NCI-H2107 treated with DMSO at 0.1 percent for 48 hours (cell line): ENCODE data around the gene ALS2.
A peak's percentile ranks its signal among the peaks of the same experiment; 100 is the strongest.
"Not testable (repeated sequence)": the region's sequence is repeated elsewhere in the genome, so short reads cannot be mapped to it uniquely, and the experiment has no call there.

Source experiments
- DNase-seq: peaks from one replicate; lab custom pipeline; 2025; ENCODE audit not compliant: unreplicated experiment; lab: John Stamatoyannopoulos, UW

Gene ALS2

DNA sequence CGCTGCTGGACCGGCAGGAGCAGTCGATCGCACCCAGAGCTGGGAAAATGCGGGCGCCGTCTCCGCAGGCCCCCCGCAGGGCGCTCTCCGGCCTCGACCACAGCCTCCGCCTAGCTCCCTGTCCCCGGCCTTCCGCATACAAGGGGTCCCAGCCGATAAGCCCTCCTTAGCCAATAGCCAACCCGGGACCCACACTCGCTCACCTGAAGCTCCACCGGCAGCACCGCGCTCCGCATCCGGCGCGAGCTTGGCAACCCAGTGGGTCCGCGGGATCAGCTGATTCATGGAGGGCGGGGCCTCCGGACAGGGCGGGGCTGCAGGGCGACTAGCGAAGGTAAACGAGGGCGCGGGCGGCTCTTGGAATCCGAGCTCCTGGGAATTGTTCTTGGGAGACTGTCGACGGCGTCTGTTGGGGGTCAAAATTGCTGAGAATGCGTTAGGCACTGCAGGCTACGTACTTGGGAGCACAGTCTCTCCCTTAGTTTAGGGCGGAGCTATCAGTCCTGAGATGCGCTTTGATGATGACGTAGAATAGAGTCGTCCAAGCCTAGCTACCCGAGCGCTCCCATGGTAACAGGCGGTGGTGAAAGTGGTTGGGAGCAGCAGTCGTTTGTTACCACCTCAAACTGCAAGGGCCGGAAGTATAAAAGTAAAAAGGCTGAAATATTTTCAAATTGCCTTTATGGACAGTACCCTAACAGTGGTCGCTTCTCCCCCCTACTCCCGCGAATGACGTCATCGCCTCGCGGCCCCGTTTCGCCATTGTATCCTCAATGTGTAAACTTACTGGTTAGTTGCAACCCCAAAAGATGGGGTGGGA is at the start of gene ALS2:
Gene ALS2, minus strand, starts transcription at position 260 of the 820 bp plus-strand sequence. CDS start 12,048 bp downstream, outside the sequence.
- peak; percentile 97 for DNase-seq

DNA sequence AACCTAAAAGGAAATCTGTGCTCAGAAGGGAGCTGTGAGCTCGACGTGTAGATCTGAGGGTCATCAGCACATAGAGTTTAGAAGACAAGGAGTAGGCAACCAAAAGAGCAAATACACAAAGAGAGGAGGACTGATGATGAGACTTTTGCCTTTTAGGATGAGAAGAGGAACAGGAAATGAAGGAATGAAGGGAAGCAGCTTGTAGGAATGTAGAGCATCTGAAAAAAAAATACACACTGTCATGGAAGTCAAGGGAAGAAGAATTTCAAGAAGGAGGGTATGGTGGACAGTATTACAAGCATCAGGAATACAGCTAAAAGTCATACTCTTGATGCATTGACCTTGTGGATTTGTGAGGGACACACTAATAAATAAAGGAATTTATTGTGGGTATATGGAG is 47.5 kb upstream of the ALS2 start:
- DNase-seq, result no peak

DNA sequence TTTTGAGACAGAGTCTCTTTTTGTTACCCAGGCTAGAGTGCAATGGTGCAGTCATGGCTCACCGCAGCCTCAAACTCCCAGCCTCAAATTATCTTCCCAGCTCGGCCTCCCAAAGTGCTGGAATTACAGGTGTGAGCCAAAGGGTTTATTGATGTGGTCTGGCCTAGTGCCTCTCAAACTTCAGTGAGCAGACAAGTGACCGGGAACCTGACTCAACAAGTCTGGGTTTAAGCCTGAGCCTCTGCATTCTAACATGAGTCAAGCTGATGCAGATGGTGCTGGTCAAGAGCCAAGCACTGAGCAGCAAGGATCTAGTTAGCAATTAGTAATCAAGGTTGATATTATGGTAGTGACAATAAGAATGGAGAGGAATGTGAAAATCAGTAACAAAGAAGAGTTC is 46.9 kb upstream of the ALS2 start:
- DNase-seq, result no peak

DNA sequence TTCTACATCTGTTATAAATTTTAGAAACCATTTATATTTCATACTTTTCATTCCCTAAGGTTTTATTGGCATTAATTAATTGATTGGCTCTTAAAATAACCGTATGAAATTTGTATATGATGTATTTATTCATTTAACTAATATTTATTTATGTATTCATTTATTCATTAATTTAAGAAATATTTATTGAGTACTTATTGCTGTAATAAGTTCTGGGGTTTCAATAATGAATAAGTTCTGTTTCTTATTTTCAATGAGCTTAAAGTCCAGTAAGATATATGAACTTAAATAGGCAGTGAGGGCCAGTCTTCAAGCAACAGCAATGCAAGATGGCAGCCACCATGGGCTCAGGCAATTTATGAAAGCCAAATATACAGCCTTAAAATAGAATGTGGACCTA is 43.5 kb upstream of the ALS2 start:
- no peak for DNase-seq

DNA sequence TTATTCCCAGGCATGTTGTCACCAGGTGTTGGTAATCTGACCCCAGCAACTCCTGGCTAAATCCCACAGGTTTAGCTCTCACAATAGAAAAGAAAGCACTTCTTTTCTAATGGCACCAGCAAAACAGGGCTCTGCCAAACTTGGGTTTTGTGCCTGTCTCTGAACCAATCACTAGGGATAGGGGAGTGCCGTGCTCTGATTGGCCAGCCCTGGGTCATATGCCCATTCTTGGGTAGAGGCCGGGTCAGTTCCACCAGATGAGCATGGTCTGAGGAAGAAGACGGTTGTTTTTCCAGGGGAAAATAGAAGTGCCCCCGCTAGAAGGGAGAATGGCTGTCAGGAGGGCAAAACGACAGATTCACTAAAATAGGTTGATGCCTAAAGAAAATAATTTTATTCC is 40.3 kb upstream of the ALS2 start:
- peak; percentile 89 for DNase-seq

DNA sequence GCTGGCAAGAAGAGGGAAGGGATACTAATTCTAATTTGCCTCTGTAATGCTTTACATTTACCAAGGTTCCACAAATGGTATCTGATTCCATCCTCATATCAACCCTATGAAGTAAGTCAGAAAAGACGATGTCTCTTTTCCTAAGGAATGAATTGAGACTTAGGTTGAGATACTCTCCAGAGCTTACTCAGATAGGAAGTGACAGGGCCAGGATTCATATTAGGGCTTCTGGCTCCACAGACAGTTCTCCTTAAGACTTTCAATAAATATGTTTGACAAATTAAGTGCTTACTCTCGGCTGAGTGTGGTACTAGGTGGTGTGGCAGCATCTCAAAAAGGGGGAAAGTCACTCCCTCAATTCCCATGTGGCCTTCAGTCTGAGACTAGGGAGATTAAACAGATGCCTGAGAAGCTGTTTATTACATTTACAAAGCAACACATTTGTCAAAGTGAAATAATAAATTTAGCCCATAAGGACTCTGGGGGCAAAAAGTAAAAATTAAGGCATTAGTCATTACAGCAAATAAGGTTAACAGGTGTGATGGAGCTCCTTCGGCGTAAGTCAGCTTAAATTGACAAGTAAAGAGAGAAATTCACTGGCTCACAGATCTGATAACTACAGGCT is 39.8 kb upstream of the ALS2 start:
- DNase-seq, result peak; percentile 67

DNA sequence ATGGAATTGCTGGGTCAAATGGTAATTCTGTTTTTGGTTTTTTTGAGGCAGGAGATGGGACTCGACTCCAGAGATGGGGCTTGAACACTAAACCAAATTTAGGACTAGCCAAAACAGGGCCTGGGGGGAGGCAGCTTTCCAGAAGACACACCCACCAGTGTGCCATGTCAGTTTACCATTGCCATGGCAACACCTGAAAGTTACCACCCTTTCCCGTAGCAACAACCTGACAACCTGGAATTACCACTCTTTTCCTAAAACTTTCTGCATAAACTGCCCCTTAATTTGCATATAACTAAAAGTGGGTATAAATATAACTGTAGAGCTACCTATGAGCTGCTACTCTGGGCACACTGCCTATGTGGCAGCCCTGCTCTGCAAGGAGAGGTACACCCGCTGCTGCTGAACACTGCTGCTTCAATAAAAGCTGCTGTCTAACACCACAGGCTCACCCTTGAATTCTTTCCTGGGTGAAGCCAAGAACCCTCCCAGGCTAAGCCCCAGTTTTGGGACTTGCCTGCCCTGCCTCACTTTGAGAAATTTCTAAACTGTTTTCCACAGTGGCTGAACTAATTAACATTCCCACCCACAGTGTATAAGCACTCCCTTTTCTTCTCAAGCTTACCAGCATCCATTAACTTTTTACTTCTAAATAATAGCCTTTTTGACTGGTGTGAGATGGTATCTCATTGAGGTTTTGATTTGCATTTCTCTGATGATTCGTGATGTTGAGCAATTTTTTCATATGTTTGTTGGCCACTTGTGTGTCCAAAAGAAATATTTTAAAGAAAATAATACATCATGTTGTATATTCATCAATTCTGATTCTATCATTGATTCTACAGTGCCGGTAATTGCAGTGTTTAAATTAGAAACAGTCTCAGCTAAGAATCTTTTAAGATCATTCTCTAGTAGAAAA is 36.2 kb upstream of the ALS2 start:
- DNase-seq, result no peak

DNA sequence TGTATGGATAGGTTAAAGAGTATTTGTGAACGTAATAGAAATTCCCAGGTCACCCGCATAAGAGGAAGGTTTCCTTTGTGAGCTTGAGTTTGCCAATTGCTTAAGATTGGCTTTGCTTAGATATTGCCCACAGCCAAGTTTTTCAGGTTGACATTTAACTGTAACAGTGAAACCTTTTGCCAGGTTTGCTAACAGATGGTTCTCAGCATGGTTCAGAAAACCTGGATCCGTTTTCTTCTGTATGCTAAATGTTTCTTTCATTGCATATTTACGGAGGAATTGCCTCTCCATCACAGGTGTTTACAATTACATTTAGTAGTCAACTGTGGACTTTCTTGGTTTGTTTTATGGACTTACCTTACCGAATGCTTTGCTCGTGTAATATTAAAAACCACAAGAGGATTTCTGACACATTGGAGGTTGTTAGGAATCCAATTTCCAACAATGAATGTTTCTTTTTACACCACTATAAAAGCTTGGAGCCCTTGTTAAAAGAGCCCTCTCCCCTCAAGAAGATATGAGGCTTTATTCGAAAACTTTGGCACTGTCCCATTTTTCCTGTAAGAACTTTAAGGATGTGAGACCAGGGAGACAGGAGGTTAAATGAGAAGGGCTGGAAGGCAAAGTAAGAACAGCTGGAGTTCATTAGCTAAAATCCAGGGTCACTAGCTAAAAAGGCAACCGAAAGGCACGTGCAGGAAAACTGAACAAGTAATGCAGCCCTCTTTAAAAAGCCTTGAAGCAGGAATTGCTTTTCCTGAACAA is 33.4 kb upstream of the ALS2 start:
- peak; percentile 92 for DNase-seq

DNA sequence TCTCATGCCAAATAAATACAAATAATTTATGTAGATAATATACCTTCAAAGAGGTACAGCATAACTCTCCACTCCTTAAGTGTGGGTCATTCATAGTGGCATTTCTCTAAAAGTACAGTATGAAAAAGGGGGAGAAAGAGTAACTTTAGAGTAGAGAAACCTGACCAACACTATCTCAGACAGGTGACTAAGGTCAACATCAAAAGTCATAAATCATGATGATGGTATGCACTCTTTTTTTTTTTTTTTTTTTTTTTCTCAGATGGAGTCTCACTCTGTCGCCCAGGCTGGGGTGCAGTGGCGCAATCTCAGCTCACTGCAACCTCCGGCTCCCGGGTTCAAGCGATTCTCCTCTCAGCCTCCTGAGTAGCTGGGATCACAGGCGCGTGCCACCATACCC is 29.9 kb upstream of the ALS2 start:
- DNase-seq, result not testable (repeated sequence)

DNA sequence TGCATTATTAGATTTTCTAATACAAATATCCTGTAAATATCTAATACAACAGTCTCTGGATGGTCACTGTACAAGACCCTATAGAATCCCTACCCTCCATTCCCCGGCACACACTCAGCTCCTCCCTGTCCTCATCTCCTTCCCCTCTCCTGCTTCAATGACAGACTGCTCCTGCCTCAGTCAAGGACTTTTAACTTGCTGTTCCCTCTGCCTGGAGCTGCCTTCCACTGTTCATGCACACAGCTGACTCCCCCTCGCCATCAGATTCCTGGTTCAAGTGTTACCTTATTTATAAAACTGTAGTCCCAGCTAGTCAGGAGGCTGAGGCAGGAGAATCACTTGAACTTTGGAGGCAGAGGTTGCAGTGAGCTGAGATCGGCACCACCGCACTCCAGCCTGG is 28.9 kb upstream of the ALS2 start:
- DNase-seq, result no peak

DNA sequence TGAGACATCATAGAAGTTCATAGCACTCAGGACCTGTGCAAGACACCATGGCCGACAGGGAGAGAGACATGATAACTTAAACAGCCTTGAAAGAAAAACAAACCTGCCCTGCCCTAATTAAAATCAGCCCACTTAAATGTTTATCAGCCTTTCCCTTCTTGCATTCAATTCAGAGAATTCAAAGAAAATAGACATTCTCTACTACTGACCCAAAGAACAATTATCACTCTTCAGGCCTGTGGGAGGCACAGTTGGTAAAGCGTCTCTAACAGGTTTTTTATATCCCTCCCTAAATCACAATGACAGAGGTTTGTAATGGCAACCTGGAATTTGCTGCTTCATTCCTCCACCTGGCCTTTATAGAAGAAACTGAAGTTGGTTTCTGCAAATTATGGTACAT is 27.3 kb upstream of the ALS2 start:
- no peak for DNase-seq

DNA sequence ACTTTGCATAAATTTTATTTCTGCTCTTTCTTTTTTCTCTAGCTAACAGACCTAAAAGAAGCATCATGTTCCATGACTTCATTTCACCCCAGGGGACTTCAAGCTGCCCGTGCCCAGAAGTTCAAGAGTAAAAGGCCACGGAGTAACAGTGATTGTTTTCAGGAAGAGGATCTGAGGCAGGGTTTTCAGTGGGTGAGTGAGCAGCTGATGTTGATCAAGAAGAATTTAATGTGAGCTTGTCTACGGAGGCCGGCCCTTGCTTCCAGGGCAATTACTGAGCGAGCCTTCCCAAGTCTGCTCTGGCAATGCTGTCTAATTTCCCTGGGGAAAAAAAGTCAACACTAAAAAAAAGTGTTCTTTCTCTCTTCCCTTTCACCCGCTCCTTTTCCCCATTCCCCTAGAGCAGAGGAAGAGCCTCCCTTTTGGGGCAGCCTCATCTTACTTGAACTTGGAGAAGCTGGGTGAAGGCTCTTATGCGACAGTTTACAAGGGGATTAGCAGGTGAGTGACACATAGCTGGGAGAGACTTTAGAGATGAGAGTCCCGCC is 26.8 kb upstream of the ALS2 start:
- peak; percentile 13 for DNase-seq

DNA sequence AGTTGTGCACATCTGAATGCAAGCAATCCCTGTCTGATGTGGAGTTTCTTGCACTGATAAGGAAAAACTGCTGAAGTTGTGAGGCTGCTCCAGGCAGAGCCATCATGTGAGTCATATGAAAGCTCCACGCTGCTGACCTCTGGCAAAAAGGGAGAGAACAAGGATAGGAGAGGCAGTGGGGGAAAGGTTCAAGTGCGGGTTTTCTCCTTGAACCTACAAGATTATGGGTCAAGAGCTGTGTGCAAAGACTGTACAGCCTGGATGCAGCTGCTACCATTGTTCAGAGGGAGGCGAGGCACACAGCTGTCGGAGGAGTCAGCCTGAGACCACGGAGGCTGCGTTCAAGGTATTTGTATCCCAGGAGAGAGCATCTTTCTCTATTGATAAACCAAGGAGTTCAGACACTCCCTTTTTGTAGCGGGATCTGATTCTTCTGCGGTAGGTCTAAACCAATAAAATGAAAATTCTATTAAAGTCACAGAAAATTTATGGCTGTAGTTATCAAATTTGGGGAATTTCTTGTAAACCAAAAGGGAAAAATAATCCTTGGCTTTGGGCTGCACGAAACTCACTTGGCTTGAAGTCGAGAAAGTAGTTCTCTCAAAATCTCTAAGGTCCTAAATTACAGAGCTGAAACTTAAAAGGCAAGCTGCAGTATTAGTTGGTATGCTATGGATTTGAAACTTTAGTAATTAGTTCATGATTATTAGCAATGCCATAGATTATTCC is 25.9 kb upstream of the ALS2 start, which contains the start of gene CDK15:
Gene CDK15, plus strand, starts transcription at position 96 of the 729 bp plus-strand sequence. Its CDS starts 128 bp downstream, at position 224.
- DNase-seq, result no peak

DNA sequence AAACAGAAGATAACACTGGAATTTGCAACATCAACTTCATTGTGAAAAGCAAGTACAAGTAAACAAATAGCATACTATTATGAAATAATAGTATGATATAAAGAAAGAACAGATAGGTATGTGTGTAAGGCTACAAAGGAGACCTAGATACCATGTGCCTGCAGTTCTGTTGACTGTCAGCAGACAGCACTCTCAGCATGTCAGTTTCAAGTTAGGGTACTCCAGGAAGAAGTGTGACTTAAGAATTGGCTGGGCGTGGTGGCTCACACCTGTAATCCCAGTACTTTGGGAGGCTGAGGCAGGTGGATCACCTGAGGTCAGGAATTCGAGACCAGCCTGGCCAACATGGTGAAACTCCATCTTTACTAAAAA is 18.2 kb upstream of the ALS2 start:
- peak; percentile 9 for DNase-seq

DNA sequence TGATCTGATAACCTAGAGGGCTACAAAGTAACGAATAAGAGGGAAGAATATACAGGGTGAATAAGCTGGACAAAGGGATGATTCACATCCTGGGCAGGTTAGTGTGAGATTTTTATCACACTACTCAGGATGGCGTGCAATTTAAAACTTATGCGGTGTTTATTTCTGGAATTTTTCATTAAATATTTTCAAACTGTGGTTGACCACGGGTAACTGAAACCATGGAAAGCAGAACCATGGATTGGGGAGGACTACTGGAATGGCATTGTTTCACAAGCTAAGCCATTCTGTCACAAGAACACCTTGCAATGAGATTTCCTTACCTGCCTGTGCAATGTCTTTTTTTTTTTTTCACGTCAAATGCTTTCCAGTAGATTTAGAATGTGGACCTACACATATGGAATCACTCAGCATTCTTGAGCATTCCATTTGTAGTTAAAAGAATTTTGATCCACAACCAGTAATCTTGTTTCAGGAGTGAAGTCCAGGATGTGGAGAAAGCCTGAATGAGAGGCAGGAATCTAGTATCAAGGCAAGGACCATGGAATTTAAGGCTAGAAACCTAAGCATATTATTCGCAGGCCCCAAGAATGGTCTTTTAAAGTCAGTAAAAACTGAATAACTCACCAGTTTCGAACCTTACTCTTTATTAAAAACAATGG is 17.6 kb upstream of the ALS2 start:
- DNase-seq, result no peak

DNA sequence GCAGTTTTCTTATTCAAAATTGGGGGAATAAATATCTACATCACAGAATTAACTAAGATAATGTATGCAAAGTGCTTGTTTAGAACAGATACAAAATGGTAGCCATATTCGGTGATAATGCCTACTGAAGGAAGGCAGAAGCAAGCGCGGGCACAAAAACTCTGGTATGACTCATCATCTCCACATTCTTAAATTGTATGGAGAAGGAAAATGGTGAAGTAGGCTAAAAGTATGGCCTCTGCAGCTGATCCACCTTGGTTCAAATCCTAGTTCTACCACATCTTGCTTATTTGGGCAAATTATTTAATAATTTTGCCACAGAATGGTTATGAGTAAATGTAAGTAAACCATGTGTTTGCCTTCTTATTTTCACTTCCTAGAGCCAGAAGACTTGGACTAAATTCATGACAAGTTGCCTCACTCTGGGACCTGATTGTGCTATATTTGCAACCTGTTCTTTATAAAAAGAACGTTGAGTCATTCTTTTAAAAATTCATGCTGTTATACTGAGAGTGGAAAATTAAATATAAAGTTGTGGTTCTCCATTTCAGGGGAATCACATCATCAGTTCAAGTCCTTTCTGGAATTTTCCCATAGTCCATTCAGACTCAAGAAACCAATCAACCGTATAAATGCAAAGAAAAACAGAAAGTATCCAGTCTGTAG is 16.6 kb upstream of the ALS2 start:
- DNase-seq, result no peak

DNA sequence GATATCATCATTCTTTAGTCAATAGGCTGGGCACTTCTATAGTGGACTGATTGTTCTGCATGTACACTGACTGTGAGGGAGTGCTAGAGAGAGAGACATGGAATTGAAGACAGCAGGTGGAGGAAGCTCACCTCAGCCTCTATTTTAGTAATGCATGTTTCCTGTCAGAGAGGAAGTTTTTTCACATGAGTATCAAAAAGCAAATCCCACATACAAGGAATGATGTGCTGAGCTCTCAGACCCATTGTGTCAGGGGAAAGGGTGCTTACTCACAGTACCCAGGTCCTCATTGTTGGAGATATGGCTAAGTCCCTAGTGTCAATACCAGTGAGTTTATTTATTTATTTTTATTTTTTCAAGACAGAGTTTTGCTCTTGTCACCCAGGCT is 15.7 kb upstream of the ALS2 start:
- DNase-seq, result no peak

DNA sequence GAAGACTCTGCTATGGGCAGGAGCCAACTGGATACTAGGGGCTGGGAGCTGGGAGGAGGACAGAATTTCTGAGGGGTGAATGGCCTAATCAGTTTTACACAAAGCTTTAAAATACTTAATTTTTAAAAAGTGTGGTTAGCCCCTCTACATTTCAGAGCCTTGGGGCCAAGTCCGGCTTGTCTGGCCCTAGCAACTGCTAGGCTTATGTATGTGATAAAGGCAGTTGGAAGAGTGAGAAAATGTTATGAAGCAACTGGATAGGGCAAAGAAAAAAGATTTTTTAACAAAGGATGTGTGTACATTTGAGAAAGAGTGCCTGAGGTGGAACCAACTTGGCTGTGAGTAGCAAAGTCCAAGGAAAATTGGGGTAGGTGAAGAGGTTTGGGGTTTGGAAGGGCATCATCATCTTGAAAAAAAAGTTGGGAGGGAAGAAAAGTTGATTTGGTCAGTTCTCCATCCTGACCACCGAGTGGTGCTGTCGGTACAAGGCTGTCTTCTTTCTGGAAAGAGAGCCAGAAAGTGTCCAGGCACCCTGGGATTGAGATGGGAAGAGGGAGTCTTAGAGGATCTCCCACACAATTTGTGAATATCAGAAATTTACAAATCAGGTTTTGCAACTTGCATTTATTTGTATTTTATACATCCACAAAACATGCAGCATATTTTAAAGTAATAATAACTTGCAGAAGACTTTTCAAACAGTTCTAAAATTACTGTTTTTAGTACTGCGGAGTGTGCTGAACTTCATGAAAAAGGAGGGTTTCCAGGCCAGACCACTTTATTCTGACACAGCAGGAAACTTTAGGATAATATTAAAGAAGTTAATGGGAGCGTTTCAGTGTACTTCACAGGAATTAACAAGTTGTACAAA is 15.1 kb upstream of the ALS2 start:
- peak; percentile 12 for DNase-seq
